ENCODE measurements around the gene ASIC4.

ASIC4 gene

GRCh38 chr2:219474285-219475060, 39.8 kb upstream of the ASIC4 start:
- H3K27ac ChIP-seq (ENCODE audit: low read depth, low read length): no peak overlapping the region
- H3F3A ChIP-seq (ENCODE audit: control insufficient read depth, insufficient read depth): no peaks in the 10 kb centered on the region
- H3K9me2 ChIP-seq (replicated peaks; ENCODE audit: control insufficient read depth, low read length): no peaks in the 10 kb centered on the region
- H4K20me1 ChIP-seq (ENCODE audit: control insufficient read depth, insufficient read depth, low read depth, low read length): no peaks in the 10 kb centered on the region
- no peaks in the 10 kb centered on the region for H3K79me2 ChIP-seq (ENCODE audit: control insufficient read depth, low read length)
- TF ChIP-seq CTCF (IDR thresholded peaks at IDR 0.05; ENCODE audit: low read depth, low read length, poor library complexity, severe bottlenecking) (no peak), EZH2phosphoT487 (IDR thresholded peaks at IDR 0.05; ENCODE audit: borderline replicate concordance, low read length) (no peak)
- H3K27me3 ChIP-seq (ENCODE audit: control insufficient read depth, low read length): no peaks in the 10 kb centered on the region
- H3K36me3 ChIP-seq (ENCODE audit: control insufficient read depth, low read length): no peaks in the 10 kb centered on the region
- no peak overlapping the region for H3K4me2 ChIP-seq (ENCODE audit: low read length)
- H3K4me1 ChIP-seq (ENCODE audit: control insufficient read depth, low read length): no peaks in the 10 kb centered on the region
- H3K9me3 ChIP-seq (ENCODE audit: control insufficient read depth, insufficient read depth, low read length): no peaks in the 10 kb centered on the region
- no peak overlapping the region for H3K4me3 ChIP-seq (ENCODE audit: low read length)

GRCh38 chr2:219475278-219475677, 39.0 kb upstream of the ASIC4 start:
- no peaks in the 10 kb centered on the region for H3K27me3 ChIP-seq (ENCODE audit: control insufficient read depth, low read length)
- no peaks in the 10 kb centered on the region for H3K36me3 ChIP-seq (ENCODE audit: control insufficient read depth, low read length)
- no peak for TF ChIP-seq CTCF (IDR thresholded peaks at IDR 0.05; ENCODE audit: low read depth, low read length, poor library complexity, severe bottlenecking)
- no peak for TF ChIP-seq EZH2phosphoT487 (IDR thresholded peaks at IDR 0.05; ENCODE audit: borderline replicate concordance, low read length)
- H3K9me2 ChIP-seq (replicated peaks; ENCODE audit: control insufficient read depth, low read length): no peaks in the 10 kb centered on the region
- no peak overlapping the region for H3K4me3 ChIP-seq (ENCODE audit: low read length)
- no peak overlapping the region for H3K27ac ChIP-seq (ENCODE audit: low read depth, low read length)
- no peaks in the 10 kb centered on the region for H3K4me1 ChIP-seq (ENCODE audit: control insufficient read depth, low read length)
- no peaks in the 10 kb centered on the region for H4K20me1 ChIP-seq (ENCODE audit: control insufficient read depth, insufficient read depth, low read depth, low read length)
- H3K9me3 ChIP-seq (ENCODE audit: control insufficient read depth, insufficient read depth, low read length): no peaks in the 10 kb centered on the region
- H3K79me2 ChIP-seq (ENCODE audit: control insufficient read depth, low read length): no peaks in the 10 kb centered on the region
- no peak overlapping the region for H3K4me2 ChIP-seq (ENCODE audit: low read length)
- no peaks in the 10 kb centered on the region for H3F3A ChIP-seq (ENCODE audit: control insufficient read depth, insufficient read depth)

GRCh38 chr2:219475697-219476651, 38.3 kb upstream of the ASIC4 start:
- Histone ChIP-seq H3K79me2 (ENCODE audit: control insufficient read depth, low read length) (no peaks in the 10 kb centered on the region), H3K36me3 (ENCODE audit: control insufficient read depth, low read length) (no peaks in the 10 kb centered on the region), H3K9me2 (replicated peaks; ENCODE audit: control insufficient read depth, low read length) (no peaks in the 10 kb centered on the region), H3K4me1 (ENCODE audit: control insufficient read depth, low read length) (no peaks in the 10 kb centered on the region), H4K20me1 (ENCODE audit: control insufficient read depth, insufficient read depth, low read depth, low read length) (no peaks in the 10 kb centered on the region), H3K9me3 (ENCODE audit: control insufficient read depth, insufficient read depth, low read length) (no peaks in the 10 kb centered on the region), H3K27me3 (ENCODE audit: control insufficient read depth, low read length) (no peaks in the 10 kb centered on the region), H3K27ac (ENCODE audit: low read depth, low read length) (no peak overlapping the region), H3K4me2 (ENCODE audit: low read length) (no peak overlapping the region), H3F3A (ENCODE audit: control insufficient read depth, insufficient read depth) (no peaks in the 10 kb centered on the region), H3K4me3 (ENCODE audit: low read length) (no peak overlapping the region)
- TF ChIP-seq EZH2phosphoT487 (IDR thresholded peaks at IDR 0.05; ENCODE audit: borderline replicate concordance, low read length) (no peak), CTCF (IDR thresholded peaks at IDR 0.05; ENCODE audit: low read depth, low read length, poor library complexity, severe bottlenecking) (peak; percentile 96)

Measured in DOHH2 (cell line).